ENCODE results near the gene POPDC2.
"Not testable (repeated sequence)": the region's sequence is repeated elsewhere in the genome, so short reads cannot be mapped to it uniquely, and the experiment has no call there.

The POPDC2 gene

GRCh38 chr3:119595639-119596334 is 64.6 kb downstream of the POPDC2 start:
- H3K9me3 ChIP-seq (ENCODE audit: control extremely low read depth in 1 of 5, control insufficient read depth in 4 of 5, insufficient read depth in 2 of 5, low read depth in 1 of 5, low read length in 4 of 5) = peaks cover 0 to 3% (median 0%) of the 10 kb centered on the region in 5 experiments
- peak overlapping the region in 1 of 7 experiments; percentile 1 for H3K4me3 ChIP-seq (ENCODE audit: control insufficient read depth in 1 of 7, extremely low read depth in 1 of 7, insufficient read depth in 4 of 7, low read depth in 2 of 7, low read length in 6 of 7)
- H3K27me3 ChIP-seq (replicated peaks in 2 of 5; ENCODE audit: control insufficient read depth in 4 of 5, insufficient read depth in 5 of 5, low read length in 4 of 5) = no peaks in the 10 kb centered on the region
- POLR2A ChIA-PET = no interaction called here
- WGBS (ENCODE audit: insufficient coverage) = 86% methylated on average over 6 of the region's 7 CpGs
- H3K4me1 ChIP-seq (ENCODE audit: control extremely low read depth in 1 of 4, control insufficient read depth in 4 of 4, insufficient read depth in 4 of 4, low read length in 3 of 4) = peaks cover 0 to 20% (median 10%) of the 10 kb centered on the region in 4 experiments
- CTCF ChIA-PET = no interaction called here
- peak in 2 of 3 donors; percentile 15 to 23 for DNase-seq
- no peaks in the 10 kb centered on the region for H3K36me3 ChIP-seq (ENCODE audit: control insufficient read depth in 4 of 4, insufficient read depth in 4 of 4, low read length in 3 of 4)
- H3K27ac ChIP-seq (ENCODE audit: insufficient read depth in 1 of 2, low read depth in 1 of 2, low read length in 2 of 2, poor library complexity in 1 of 2, severe bottlenecking in 2 of 2) = no peak overlapping the region

GRCh38 chr3:119594929-119595328 is 65.5 kb downstream of the POPDC2 start:
- H3K36me3 ChIP-seq (ENCODE audit: control insufficient read depth in 4 of 4, insufficient read depth in 4 of 4, low read length in 3 of 4); H3K27ac ChIP-seq (ENCODE audit: insufficient read depth in 1 of 2, low read depth in 1 of 2, low read length in 2 of 2, poor library complexity in 1 of 2, severe bottlenecking in 2 of 2); CTCF ChIA-PET; DNase-seq; POLR2A ChIA-PET; H3K4me3 ChIP-seq (ENCODE audit: control insufficient read depth in 1 of 7, extremely low read depth in 1 of 7, insufficient read depth in 4 of 7, low read depth in 2 of 7, low read length in 6 of 7); H3K27me3 ChIP-seq (replicated peaks in 2 of 5; ENCODE audit: control insufficient read depth in 4 of 5, insufficient read depth in 5 of 5, low read length in 4 of 5); H3K9me3 ChIP-seq (ENCODE audit: control extremely low read depth in 1 of 5, control insufficient read depth in 4 of 5, insufficient read depth in 2 of 5, low read depth in 1 of 5, low read length in 4 of 5): not testable (repeated sequence)
- no CpG with 5 or more reads among the region's 1 CpG for WGBS (ENCODE audit: insufficient coverage)
- H3K4me1 ChIP-seq (ENCODE audit: control extremely low read depth in 1 of 4, control insufficient read depth in 4 of 4, insufficient read depth in 4 of 4, low read length in 3 of 4) = peaks cover 0 to 20% (median 8%) of the 10 kb centered on the region in 4 experiments

- no peak for DNase-seq
- no peak overlapping the region for H3K4me3 ChIP-seq (ENCODE audit: control insufficient read depth in 1 of 7, extremely low read depth in 1 of 7, insufficient read depth in 4 of 7, low read depth in 2 of 7, low read length in 6 of 7)
- 91% methylated on average over 4 of the region's 5 CpGs for WGBS (ENCODE audit: insufficient coverage)
- H3K27me3 ChIP-seq (replicated peaks in 2 of 5; ENCODE audit: control insufficient read depth in 4 of 5, insufficient read depth in 5 of 5, low read length in 4 of 5) = no peaks in the 10 kb centered on the region
- CTCF ChIA-PET = no interaction called here
- H3K27ac ChIP-seq (ENCODE audit: insufficient read depth in 1 of 2, low read depth in 1 of 2, low read length in 2 of 2, poor library complexity in 1 of 2, severe bottlenecking in 2 of 2) = no peak overlapping the region
- POLR2A ChIA-PET = no interaction called here
- peaks cover 0 to 3% (median 0%) of the 10 kb centered on the region in 4 experiments for H3K36me3 ChIP-seq (ENCODE audit: control insufficient read depth in 4 of 4, insufficient read depth in 4 of 4, low read length in 3 of 4)
- H3K9me3 ChIP-seq (ENCODE audit: control extremely low read depth in 1 of 5, control insufficient read depth in 4 of 5, insufficient read depth in 2 of 5, low read depth in 1 of 5, low read length in 4 of 5) = peaks cover 0 to 7% (median 4%) of the 10 kb centered on the region in 5 experiments
- H3K4me1 ChIP-seq (ENCODE audit: control extremely low read depth in 1 of 4, control insufficient read depth in 4 of 4, insufficient read depth in 4 of 4, low read length in 3 of 4) = peaks cover 0 to 25% (median 12%) of the 10 kb centered on the region in 4 experiments
Measured at GRCh38 chr3:119594066-119594465, 66.3 kb downstream of the POPDC2 start.

GRCh38 chr3:119592861-119593260 is 67.5 kb downstream of the POPDC2 start:
- Histone ChIP-seq H3K27me3 (replicated peaks in 2 of 5; ENCODE audit: control insufficient read depth in 4 of 5, insufficient read depth in 5 of 5, low read length in 4 of 5) (no peaks in the 10 kb centered on the region), H3K4me1 (ENCODE audit: control extremely low read depth in 1 of 4, control insufficient read depth in 4 of 4, insufficient read depth in 4 of 4, low read length in 3 of 4) (peaks cover 0 to 37% (median 14%) of the 10 kb centered on the region in 4 experiments), H3K36me3 (ENCODE audit: control insufficient read depth in 4 of 4, insufficient read depth in 4 of 4, low read length in 3 of 4) (peaks cover 0 to 3% (median 0%) of the 10 kb centered on the region in 4 experiments), H3K4me3 (ENCODE audit: control insufficient read depth in 1 of 7, extremely low read depth in 1 of 7, insufficient read depth in 4 of 7, low read depth in 2 of 7, low read length in 6 of 7) (no peak overlapping the region), H3K27ac (ENCODE audit: insufficient read depth in 1 of 2, low read depth in 1 of 2, low read length in 2 of 2, poor library complexity in 1 of 2, severe bottlenecking in 2 of 2) (no peak overlapping the region), H3K9me3 (ENCODE audit: control extremely low read depth in 1 of 5, control insufficient read depth in 4 of 5, insufficient read depth in 2 of 5, low read depth in 1 of 5, low read length in 4 of 5) (peaks cover 0 to 7% (median 4%) of the 10 kb centered on the region in 5 experiments)
- ChIA-PET CTCF (interaction anchor here (1.1 kb wide), 1 partner anchor 33 kb away, joined by 3 read pairs; the partner anchor contains the start of gene CD80), POLR2A (no interaction called here)
- 100% methylated on average over 1 of the region's 1 CpG for WGBS (ENCODE audit: insufficient coverage)
- DNase-seq = no peak
